HG02870 (cell line): Measurements from ENCODE around the gene PDE1A.

Source experiments
- ATAC-seq: cut with Tn5 transposase; IDR thresholded peaks from one replicate; pipeline ENCODE4 v1.9.1; 2021; ENCODE audit warnings: mild to moderate bottlenecking, moderate library complexity; ENCODE audit not compliant: unreplicated experiment

The PDE1A gene

DNA sequence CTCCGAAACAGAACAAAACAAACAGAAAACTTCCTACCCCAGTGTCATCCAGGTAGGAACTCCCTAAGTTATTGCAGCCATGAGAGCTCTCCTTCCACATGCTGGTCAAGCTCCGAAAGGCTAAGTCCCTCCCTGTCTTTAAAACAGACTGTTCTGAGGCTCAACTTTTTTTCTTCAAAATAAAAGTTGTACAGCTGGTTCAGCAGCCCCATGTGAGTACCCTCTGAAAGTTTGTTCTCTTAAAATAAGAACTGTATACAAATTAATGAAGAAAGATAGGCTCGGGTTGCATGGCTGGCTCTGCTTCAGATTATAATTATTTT lies at the start of gene PDE1A:
PDE1A (minus strand) TSS at position 119 of the 323 bp plus-strand sequence.
- no peak for ATAC-seq

DNA sequence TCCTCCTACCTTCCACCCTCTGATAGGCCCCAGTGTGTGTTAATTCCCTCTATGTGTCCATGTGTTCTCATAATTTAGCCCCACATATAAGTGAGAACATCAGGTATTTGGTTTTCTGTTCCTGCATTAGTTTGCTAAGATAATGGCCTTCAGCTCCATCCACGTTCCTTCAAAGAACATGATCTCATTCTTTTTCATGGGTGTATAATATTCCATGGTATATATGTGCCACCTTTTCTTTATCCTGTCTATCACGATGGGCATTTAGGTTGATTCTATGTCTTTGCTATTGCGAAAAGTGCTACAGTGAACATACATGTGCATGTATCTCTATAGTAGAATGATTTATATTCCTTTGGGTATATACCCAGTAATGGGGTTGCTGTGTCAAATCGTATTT lies 46.8 kb upstream of the PDE1A start:
- ATAC-seq = no peak

DNA sequence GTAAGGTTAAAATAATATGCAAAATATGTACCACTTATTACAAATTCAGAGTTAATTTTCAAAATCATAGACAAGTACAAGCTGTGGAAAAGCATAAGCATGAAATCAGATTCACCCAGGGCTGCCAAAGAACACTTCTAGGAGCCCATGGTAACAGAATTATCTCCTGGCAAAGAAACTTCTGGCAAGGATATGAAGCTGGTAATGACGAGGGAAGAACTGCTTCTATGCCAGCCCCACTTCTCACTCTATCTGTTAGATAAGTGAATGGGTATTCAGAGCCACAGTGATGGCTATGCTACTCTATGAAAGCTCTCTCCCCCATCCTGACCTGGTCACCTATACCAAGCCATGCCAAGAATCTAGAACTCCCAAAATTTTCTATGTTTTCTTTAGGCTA lies 36.9 kb upstream of the PDE1A start:
- no peak for ATAC-seq

DNA sequence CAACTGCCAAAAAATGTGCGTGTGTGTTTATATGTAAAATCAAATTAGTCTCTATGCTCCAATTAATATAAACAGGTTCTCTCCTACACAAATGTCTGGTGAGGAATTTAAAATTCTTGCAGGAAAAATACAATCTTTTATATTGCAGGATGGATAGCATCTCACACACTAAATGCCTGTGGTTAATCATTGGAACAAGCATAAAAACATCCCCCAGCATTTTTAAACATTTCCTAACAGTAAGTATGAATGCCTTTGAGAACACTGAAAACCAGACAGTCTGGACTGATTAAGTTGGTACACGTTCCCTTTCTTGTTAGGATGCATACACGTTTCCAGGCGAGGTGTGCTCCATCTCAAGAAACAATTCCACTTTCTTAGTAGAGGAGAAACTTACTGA lies 29.9 kb upstream of the PDE1A start:
- ATAC-seq = no peak

DNA sequence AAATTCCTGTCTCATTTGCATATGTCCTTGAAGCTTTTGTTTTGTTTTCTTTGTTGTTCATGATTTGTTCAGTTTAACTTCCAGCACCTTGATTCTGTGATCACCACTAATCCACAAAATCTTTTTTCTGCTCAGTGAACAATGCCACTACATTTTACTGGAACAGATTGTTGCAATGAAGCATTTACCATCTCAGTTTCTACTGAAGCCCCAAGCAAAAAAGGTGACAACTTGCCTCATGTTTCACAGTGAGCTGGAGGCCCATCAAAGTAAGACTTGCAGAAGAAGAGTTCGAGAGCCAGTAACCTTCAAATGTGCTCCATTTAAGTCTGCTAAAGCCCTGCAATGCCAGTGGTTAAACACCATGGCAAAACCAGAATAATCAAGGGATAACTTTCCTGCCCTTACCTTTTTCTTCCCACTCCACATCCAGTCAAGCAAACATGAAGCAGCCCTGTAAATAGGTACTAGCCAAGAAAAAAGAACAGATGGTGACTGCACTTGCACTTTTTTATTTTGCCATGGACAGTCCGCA lies 25.7 kb upstream of the PDE1A start:
- no peak for ATAC-seq

DNA sequence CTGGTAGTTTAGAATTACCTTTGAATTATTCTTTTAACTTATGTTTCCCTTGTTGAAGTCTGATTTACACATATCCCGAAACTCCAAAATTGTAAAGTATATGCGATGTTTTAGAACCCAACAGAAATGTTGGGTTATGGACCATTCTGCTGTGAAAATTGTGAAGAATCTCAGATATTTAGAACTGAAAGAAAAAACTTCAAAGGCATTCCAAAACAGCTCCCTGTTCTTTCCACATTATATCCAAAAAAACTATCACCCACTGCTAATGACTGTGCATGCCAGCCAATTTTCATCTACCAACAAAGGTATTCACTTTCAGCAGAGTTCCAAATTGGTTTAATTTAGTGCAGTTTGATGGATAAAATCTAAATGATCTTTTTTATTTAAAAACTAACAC lies 21.5 kb upstream of the PDE1A start:
- no peak for ATAC-seq

DNA sequence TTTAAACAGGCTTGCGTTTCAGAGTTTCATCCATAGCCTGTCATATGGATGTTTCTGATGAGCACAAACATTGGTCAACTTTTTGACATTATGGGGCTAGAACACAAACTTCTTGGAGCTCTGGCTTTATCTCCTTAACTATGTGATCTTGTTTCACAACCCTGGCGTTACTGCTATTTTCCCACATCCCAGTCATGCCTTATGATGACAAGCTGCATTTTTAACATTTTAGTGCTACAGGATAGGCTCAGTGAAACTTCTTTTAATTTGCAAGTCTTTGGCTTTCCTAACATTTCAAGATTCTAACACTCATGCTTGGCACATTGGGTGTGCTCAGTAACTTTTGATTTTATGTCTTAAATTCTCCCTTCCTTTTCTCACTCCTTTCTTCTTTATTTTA lies 21.0 kb upstream of the PDE1A start:
- ATAC-seq = no peak

DNA sequence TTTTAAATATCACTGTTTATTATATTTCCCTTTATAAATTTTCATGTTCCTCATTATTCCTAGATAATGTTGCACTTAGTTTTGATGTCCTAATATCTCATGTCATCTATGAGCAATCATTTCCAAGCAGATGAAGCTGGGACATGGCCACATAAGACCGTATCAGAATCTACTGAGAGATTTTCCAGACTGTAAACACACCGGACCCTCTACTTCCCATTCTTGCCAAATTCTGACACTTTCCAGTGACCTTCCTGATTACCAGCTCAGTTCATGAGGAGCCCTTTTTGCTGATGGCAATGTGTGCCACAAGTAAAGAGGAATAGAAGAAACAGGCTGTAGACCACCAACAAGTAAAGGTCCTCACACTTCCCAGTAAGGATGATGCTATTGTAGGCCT lies 20.3 kb upstream of the PDE1A start:
- no peak for ATAC-seq

DNA sequence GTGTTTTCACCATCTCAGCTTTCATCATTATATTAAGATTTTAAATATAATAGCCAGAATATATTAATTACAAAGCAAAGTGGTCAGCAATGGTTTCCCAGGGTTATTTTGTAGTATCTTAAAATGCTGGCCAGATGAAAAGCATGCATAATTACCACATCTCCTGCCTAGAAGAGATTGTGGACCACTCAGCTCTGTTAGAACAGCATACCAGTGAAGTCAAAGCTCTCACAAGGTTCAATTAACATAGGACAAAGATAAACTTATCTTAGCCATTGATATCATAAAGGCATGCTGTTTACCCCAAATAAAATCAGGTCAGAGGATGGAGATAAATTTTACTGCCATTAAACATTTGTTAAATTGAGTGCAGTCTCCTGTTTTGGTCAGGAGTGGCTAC lies 19.3 kb upstream of the PDE1A start:
- ATAC-seq = no peak

DNA sequence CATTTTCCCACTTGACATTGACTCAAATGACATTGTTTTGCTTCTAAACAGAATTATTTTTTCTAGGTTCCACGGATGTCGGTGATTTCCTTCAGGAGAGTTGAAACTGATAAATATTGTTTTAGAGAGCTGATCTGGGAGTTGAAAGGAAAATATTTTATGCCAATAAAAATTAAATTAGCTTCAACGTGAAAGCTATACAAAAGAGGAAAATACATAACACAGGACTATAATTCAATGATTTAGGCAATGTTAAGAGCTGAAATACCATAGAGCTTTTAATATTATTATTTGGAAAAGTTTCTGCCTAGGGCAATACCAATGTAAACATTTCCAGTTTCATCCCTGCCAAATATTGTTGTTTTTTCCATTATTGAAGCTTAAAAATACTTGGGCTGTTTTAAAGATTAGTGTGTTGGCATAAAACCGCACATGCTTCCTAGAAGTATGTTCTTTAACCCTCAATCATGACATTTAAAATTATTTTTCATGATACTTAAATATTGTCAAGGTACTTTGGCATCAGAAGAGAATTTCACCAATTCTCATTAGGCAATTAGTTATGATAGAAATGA lies 18.6 kb upstream of the PDE1A start:
- ATAC-seq = no peak

DNA sequence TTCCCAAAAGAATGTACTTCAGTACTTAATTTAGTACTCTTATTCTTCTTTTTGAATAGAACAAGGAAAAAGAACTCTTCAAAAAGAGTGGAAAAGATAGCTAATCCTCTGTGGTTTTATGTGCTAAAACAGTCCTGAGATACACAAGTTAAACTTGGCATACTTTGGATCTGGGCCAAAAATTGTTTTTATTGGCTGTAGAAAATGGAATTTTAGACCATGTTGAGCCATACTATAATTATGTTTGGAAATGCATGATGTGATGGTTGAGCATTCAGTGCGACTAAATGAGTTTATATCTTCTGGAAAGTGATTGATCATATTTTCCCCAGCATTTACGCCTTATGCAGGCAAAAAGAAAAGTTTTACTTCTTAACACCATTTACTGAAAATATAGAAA lies 18.0 kb upstream of the PDE1A start:
- no peak for ATAC-seq

DNA sequence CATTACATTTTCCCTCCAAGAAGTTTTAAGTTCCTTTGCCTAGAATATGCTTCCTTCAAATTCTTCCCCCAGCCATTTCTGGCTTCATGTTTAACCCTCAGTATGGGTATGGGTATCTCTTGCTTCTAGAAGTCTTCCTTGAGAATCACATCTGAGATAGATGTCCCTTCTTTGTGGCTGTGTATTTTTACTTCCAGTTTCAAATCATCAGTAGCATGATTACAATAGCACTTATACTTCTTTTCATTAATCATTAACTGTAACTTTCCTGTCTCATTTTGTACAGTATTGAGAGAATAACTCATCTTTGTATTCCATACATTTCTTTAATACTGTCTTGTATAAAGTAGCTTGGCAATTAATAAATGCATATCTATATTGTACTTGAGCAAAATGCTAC lies 17.3 kb upstream of the PDE1A start:
- ATAC-seq = no peak

DNA sequence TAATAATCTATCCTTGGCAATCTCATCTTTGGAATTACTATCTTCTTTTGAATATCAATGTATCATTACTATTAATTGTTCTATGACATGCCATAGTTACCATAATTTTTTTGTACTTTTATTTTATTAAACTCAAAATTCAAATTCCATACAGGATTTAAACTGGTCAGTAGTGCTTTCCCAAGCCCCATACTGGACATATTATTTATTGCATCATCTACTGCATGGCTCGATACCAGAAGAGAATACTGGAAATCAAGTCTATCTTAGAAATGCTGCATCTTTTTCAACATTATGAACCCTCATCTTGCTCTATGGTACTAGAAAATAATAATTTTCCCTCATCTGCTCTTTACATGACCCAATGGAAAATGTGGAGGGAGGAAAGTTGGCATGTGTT lies 9.4 kb upstream of the PDE1A start:
- ATAC-seq = no peak

DNA sequence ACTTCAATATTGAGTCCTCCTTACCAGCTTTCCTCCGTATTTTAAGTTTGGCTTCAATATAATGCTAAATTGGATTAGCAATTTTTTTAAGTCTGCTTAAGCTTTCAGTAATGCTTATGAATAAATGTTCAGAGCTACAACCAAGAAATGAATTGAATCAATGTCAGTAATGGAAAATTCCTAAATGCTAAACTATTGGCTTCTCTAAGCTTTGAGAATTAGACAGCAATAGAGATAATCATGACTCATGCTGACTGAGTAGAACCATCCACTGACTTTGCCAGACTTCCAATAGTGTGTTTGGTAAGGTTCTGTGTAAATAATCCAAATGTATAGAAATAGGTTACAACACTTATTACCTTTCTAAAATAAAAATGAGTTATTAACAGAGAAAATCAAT lies 8.9 kb upstream of the PDE1A start:
- no peak for ATAC-seq

DNA sequence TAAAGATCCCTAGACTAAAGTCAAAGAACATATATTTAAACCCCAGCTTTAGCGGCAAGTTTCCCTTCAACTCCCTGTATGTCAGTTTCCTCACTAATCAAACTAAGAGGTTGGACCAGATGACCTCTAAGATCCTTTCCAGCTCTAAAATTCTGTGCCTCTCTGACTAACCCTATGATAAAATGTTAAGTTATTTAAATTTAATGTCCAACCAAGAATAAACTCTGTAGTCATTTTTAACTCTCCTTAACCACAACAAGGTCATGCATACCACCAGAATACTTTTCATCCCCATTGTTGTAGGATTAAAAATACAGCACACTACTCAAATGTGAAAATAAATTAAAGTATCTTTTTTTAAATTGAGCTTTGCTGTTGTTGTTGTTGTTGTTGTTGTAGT lies 5.2 kb upstream of the PDE1A start:
- no peak for ATAC-seq

DNA sequence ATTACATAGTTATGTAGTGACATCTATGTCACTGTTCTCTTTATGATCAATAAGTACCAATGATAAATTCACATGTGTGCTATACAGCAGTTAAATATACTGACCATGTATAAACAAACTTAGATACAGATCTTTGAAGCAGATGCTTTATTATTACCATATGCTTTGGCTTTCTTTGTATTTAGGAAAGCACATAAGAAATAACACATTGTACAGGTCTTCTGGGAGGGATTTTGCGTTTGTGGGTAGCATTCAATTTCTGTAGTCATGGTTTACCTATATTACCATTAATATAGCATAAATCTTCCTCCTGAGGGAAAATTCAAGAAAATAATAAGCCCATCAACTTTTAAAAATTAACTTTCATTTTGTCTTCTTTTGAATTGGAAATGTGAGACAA lies 1.6 kb upstream of the PDE1A start:
- no peak for ATAC-seq

DNA sequence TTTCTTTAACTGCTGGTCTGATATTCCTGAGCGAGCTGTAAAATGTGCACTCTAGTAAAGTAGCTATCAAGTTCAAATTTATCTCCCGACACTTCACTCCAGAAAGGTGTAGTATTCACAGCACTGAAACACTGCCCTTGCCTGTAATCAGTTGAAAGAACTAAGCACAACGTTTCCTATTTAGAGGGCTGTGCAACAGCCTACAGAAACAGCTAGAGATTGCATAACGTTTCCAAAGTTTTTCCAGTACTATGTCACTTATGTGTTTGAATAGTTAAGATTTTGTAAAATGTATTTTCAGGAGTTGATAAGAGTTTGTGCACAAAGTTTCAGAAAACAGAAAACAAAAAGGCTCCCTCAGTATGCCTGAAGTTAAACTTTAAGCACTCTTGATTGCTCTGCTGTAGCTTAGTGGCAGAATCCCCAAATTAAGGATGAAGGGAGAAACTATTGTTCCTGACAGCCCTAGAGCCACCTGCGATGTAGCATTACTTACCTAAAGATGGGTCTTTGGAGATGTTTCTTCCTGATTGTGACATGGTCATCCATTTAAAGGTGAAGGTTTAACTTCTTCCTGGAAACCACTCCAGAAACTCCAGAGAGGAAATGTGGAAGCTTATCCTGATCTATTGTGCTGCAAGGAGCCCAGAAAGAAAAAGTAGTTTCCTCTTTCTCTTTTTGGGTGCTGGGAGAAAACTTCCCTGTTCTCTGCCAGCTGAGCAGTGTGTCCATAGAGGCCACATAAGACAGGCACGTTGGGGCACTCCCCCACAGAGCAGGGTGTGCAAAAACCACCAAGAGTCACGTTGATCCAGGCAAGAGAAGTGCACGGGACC lies 536 bp downstream of the PDE1A start:
- no peak for ATAC-seq

DNA sequence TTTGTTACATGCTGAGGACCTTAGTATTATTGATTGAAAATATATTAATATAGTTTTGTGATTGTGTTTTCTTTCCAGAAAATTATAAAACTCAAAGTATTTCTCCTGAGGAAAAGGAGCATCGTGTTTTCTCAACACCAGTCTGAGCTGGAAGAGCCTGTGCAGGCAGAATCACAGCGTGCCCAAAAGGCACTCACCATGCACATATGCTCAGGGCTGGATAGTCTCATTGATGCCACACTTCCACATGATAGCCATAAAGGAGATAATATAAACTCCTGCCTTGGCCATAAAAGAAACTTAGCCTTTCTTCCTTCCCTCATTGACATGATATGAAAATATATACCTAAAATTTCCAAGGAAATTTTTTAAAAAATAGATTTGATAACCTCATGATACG lies 4.0 kb downstream of the PDE1A start:
- no peak for ATAC-seq

DNA sequence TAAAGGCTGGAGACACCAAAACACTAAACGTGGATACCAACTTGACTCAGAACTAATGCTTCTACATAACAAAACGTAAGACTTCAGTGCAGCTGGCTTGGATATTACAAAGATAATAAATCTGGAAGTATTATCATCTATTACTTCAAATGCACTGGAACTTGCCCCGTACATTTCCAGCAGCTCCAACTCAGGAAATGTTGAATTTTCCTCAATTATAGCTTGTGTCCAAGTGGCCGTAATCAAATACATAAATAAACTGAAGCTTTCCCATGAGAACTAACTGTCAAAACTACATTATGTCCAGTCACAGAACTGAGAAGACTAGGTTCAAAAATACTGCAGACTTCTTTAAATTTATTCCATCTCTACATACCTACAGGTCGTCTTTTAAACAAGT lies 6.2 kb downstream of the PDE1A start:
- no peak for ATAC-seq

DNA sequence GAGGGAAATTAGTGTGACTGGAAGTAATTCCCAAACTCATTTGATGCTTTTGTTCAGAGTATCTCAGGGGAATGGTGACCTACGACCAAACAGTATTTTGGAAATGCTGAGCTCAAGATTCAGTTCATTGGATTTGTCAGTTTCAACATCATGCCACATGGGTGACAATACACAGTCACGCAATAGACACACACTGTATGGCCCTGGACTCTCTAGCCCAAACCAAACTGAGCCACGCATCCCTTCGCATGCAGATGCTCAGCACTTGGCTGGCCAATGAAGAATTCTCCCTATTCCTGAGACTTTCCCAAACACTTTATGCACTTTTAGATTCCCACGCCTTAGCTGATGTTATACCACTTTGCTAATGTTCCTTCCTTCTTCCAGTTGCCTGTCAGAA lies 10.0 kb downstream of the PDE1A start:
- no peak for ATAC-seq

DNA sequence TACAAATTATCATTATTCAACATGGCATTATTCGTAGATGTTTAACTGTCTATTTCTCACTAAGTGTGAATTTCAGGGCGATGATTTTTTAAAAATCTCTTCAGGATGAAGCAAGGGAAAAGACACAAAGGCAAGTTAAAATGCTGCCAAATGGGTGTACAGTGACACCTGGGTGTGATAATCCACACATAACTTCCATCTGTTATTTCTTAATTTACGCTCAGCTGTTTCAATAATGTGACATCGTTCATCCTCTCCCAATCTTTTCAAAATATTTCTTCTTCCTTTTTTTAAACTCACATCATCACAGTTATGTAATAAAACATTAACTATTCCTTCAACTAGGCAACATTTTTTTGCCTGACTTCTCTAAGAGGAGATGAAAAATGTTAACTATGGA lies 10.6 kb downstream of the PDE1A start:
- ATAC-seq = no peak

DNA sequence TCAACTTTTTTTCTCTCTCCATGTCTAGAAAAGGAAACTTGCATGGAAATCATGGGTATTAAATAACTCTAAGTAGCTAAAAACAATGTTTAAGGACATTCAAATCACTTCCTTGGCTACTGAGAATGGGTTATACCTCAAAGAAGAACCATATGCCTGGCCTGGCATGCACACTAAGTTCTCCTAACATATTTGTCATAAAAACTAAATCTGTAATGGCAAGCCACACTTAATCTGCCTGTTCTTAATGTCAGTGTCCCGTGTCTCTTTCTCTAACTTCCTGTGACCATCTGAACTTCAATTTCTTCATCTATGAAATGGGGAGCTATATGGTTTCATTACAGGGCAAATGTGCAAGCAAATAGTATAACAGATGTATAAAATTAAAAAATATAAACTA lies 11.1 kb downstream of the PDE1A start:
- no peak for ATAC-seq

DNA sequence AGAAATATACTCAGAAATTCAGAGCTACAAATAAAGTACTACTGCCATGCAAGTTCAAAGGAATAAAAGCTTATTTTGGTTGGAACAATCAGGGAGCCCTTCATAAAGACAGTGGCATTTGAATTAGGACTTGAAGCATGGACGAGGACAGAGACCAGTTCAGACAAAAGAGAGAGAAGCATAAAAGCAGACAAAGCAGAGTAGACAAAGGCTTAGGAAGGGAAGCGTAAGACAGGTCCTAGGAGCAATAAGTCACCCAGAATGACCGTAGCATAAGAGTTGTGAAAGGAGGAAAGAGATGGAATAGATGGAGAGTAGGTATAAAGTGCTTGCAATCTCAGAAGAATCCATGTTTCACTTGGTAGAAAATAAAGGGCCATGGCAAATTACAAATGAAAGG lies 14.0 kb downstream of the PDE1A start:
- no peak for ATAC-seq
